Panc1 (cell line): ENCODE data around the gene MOK. TPM values are rescaled to one million over a fixed set of nuclear protein-coding genes. Genes with fewer than 3 reads are reported as not detected.

Experiments used
- ATAC-seq: fragments of 200-7000 bp; cut with Tn5 transposase; 2 replicates; pipeline ENCODE4 v1.9.1; 2020; ENCODE audit warnings: mild to moderate bottlenecking, moderate library complexity
- BruUV-seq: library from RNA; stranded (reverse); fragments of 400-500 nt; replicated peaks from 2 replicates; lab custom pipeline; 2021; lab: Mats Ljungman, UMichigan
- CTCF ChIA-PET: fragments of 300-600 bp; sonication (Branson Sonifier 250); formaldehyde crosslinking; loops from one replicate; lab custom pipeline; 2022; ENCODE audit warnings: antibody characterized with exemption; lab: Charles Lee
- POLR2A ChIA-PET: fragments of 300-600 bp; sonication (Branson Sonifier 250); formaldehyde crosslinking; loops from one replicate; lab custom pipeline; 2022; ENCODE audit warnings: antibody characterized with exemption; lab: Charles Lee
- DNase-seq: peaks from one replicate; pipeline ENCODE4 v3.0.0-alpha.2; 2010; ENCODE audit warnings: low read depth, low spot score
- H3K27ac ChIP-seq: 2 replicates; pipeline ENCODE4 v1.5.1; 2011; ENCODE audit warnings: mild to moderate bottlenecking, low read length, inconsistent platforms
- H3K27me3 ChIP-seq: fragments of 200-500 bp; sonication (Bioruptor generic); 2 replicates; pipeline ENCODE4 v1.6.0; 2014; ENCODE audit warnings: low read length, inconsistent platforms; ENCODE audit not compliant: control insufficient read depth, insufficient read depth
- H3K36me3 ChIP-seq: fragments of 200-500 bp; sonication (Bioruptor generic); 2 replicates; pipeline ENCODE4 v1.5.1; 2014; ENCODE audit warnings: inconsistent platforms, mild to moderate bottlenecking, low read length, moderate library complexity; ENCODE audit not compliant: control insufficient read depth, insufficient read depth
- H3K4me1 ChIP-seq: 2 replicates; pipeline ENCODE4 v1.5.1; 2011; ENCODE audit warnings: inconsistent platforms, mild to moderate bottlenecking, low read length, moderate library complexity; ENCODE audit not compliant: control insufficient read depth, insufficient read depth
- H3K4me3 ChIP-seq, 2 experiments: 2 replicates each; pipeline ENCODE4 v1.5.1; 2011 to 2012; ENCODE audit warnings: low read depth in 2 of 2, low read length in 2 of 2, mild to moderate bottlenecking in 2 of 2, inconsistent platforms in 1 of 2, moderate library complexity in 1 of 2
- H3K9me3 ChIP-seq: fragments of 200-500 bp; sonication (Bioruptor generic); 2 replicates; pipeline ENCODE4 v1.5.1; 2014; ENCODE audit warnings: low read depth, mild to moderate bottlenecking, inconsistent platforms, low read length, moderate library complexity; ENCODE audit not compliant: control insufficient read depth, insufficient read depth
- POLR2AphosphoS5 ChIP-seq: IDR thresholded peaks from 2 replicates; pipeline ENCODE4 v1.6.1; 2012; ENCODE audit warnings: mild to moderate bottlenecking, low read depth, low read length, moderate library complexity
- SIN3A ChIP-seq: IDR thresholded peaks from 2 replicates; pipeline ENCODE4 v1.6.1; 2012; ENCODE audit warnings: low read depth, mild to moderate bottlenecking, low read length, moderate library complexity, borderline replicate concordance; ENCODE audit not compliant: insufficient read depth
- TCF7L2 ChIP-seq: IDR thresholded peaks from 2 replicates; pipeline ENCODE4 v1.6.1; 2011; ENCODE audit warnings: mild to moderate bottlenecking, low read depth, low read length, inconsistent platforms
- in situ Hi-C: cut with HindIII; loops from 2 replicates; pipeline ENCODE4 v1.10.0; 2016; ENCODE audit warnings: low sequenced_read_pairs, low pct_unique_long_range_greater_than_20kb
- intact Hi-C: fragments of 100-400 bp; cut with micrococcal nuclease; formaldehyde crosslinking; loops from one replicate; pipeline ENCODE4 v1.10.0; 2022; ENCODE audit not compliant: unreplicated experiment
- total RNA-seq: library from RNA; stranded (reverse); gene quantifications from one replicate; pipeline ENCODE4 v1.2.1, GENCODE V29; 2021; ENCODE audit not compliant: unreplicated experiment
- TF ChIP-seq, protein P1 (sequence below): fragments of 450-650 bp; IDR thresholded peaks from 2 replicates; pipeline ENCODE4 v1.5.1; 2017; ENCODE audit warnings: mild to moderate bottlenecking
- TF ChIP-seq, protein P2 (sequence below), 2 experiments: IDR thresholded peaks; 2 replicates each; pipeline ENCODE4 v1.6.1; 2011 to 2012; ENCODE audit warnings: low read depth in 2 of 2, control low read depth in 1 of 2, low read length in 1 of 2, mild to moderate bottlenecking in 1 of 2, moderate library complexity in 1 of 2; ENCODE audit not compliant: insufficient read depth in 1 of 2

Gene MOK
- total RNA-seq, 1 experiment from 2014 or later, result 9.8 TPM

DNA sequence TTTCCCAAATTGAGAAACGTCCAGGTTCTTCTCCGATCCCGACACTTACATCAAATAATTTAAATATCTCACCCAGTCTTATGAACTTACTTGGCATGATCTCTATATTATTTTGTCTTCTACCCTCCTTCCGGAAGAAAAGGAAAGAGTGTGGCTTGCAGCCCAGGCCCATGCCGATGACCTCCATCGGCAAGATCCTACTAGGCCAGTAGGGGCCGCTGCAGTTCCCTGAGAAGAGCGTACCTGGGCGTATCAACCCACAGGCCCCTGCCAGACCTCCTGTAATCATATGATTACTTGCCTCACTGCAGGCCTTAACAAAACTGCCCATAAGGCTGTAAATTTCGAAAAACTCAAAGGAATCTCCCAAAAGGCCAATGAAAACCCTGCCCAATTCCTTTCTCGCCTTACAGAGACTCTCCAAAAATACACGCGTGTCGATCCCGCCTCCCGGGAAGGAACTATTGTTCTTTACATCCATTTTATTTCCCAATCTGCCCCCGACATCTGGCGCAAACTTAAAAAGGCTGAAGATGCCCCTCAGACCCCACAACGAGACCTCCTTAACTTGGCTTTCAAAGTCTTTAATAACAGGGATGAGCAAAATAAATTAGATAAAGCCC, 69.6 kb downstream of the MOK start:
- intact Hi-C loops, result loop anchor here (1.0 kb wide), 1 partner anchor 79 kb away; no protein-coding TSS in a partner anchor
- Histone ChIP-seq H3K4me1 (no peaks in the 10 kb centered on the region; the same call in none of the 2 replicates), H3K27me3 (no peaks in the 10 kb centered on the region), H3K4me3 (no peak overlapping the region), H3K27ac (no peak overlapping the region), H3K36me3 (no peaks in the 10 kb centered on the region), H3K9me3 (no peaks in the 10 kb centered on the region)
- in situ Hi-C loops, result no loop called here
- POLR2A ChIA-PET, result no interaction called here
- DNase-seq (peak; percentile 32), ATAC-seq (peak; percentile 94)
- TF ChIP-seq, protein P1, sequence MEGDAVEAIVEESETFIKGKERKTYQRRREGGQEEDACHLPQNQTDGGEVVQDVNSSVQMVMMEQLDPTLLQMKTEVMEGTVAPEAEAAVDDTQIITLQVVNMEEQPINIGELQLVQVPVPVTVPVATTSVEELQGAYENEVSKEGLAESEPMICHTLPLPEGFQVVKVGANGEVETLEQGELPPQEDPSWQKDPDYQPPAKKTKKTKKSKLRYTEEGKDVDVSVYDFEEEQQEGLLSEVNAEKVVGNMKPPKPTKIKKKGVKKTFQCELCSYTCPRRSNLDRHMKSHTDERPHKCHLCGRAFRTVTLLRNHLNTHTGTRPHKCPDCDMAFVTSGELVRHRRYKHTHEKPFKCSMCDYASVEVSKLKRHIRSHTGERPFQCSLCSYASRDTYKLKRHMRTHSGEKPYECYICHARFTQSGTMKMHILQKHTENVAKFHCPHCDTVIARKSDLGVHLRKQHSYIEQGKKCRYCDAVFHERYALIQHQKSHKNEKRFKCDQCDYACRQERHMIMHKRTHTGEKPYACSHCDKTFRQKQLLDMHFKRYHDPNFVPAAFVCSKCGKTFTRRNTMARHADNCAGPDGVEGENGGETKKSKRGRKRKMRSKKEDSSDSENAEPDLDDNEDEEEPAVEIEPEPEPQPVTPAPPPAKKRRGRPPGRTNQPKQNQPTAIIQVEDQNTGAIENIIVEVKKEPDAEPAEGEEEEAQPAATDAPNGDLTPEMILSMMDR, result peak; percentile 87
- TF ChIP-seq POLR2AphosphoS5, result no peak
- no TSS peak for BruUV-seq
- CTCF ChIA-PET, result no interaction called here

DNA sequence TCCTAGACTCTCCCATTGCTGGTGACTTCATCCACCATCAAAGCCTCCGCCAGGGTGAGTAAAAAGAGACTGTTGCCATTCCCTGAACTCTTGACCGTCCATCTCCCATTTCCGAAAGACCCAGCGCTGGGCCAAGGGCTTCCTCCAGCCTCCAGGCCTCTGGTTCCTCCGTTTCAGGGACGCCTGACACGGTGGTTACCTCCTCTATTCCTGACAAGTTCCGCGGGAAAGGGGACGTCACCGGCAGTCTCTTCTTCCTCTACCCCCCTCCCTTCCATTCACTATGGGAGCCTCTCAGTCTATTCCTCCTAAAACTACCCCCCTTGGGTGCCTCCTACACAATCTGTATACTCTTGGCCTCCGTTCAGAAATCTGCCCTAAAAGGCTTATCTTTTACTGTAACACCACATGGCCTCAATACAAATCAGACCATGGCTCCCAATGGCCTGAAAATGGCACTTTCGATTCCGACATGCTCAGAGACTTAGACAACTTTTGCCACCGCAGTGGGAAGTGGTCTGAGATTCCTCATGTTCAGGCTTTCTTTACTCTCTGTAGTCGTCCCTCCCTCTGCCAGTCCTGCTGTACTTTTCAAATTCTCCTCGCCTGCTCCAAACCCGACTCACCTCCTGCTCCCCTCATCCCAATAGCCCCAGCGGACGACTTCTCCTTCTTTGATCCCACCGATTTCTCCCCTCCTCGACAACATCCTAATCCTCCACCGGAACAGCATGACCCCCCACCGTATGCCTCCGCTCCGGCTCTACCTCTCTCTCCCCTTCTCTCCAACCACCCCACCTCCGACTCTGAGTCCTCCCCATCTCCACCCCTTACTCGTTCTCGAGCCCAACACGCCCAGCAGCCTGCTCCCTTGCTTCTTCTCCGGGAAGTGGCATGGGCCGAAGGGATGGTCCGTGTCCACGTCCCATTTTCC, 70.4 kb downstream of the MOK start:
- ChIA-PET POLR2A (no interaction called here), CTCF (no interaction called here)
- DNase-seq (no peak), ATAC-seq (no peak)
- Histone ChIP-seq H3K4me1 (no peaks in the 10 kb centered on the region; the same call in none of the 2 replicates), H3K36me3 (no peaks in the 10 kb centered on the region), H3K4me3 (no peak overlapping the region), H3K27me3 (no peaks in the 10 kb centered on the region), H3K9me3 (no peaks in the 10 kb centered on the region), H3K27ac (no peak overlapping the region)
- in situ Hi-C loops, result no loop called here
- TF ChIP-seq SIN3A, result no peak
- TF ChIP-seq, protein P2, sequence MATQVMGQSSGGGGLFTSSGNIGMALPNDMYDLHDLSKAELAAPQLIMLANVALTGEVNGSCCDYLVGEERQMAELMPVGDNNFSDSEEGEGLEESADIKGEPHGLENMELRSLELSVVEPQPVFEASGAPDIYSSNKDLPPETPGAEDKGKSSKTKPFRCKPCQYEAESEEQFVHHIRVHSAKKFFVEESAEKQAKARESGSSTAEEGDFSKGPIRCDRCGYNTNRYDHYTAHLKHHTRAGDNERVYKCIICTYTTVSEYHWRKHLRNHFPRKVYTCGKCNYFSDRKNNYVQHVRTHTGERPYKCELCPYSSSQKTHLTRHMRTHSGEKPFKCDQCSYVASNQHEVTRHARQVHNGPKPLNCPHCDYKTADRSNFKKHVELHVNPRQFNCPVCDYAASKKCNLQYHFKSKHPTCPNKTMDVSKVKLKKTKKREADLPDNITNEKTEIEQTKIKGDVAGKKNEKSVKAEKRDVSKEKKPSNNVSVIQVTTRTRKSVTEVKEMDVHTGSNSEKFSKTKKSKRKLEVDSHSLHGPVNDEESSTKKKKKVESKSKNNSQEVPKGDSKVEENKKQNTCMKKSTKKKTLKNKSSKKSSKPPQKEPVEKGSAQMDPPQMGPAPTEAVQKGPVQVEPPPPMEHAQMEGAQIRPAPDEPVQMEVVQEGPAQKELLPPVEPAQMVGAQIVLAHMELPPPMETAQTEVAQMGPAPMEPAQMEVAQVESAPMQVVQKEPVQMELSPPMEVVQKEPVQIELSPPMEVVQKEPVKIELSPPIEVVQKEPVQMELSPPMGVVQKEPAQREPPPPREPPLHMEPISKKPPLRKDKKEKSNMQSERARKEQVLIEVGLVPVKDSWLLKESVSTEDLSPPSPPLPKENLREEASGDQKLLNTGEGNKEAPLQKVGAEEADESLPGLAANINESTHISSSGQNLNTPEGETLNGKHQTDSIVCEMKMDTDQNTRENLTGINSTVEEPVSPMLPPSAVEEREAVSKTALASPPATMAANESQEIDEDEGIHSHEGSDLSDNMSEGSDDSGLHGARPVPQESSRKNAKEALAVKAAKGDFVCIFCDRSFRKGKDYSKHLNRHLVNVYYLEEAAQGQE (IDR thresholded peaks at IDR 0.05; ENCODE audit: insufficient read depth in 1 of 2, low read depth in 2 of 2, low read length in 1 of 2), result no peak
- TF ChIP-seq, protein P1, result no peak
- TF ChIP-seq TCF7L2, result no peak
- TF ChIP-seq POLR2AphosphoS5, result no peak
- intact Hi-C loops, result loop anchor here (1.0 kb wide), 1 partner anchor 80 kb away; no protein-coding TSS in a partner anchor
- no TSS peak for BruUV-seq
